PC-9 (cell line): ENCODE data around the gene SPR. TPM values are rescaled to one million over a fixed set of nuclear protein-coding genes. Genes with fewer than 3 reads are reported as not detected.

Source experiments
- BruUV-seq: library from RNA; stranded (reverse); fragments of 400-500 nt; replicated peaks from 2 replicates; lab custom pipeline; 2021; lab: Mats Ljungman, UMichigan
- CTCF ChIA-PET: fragments of 300-600 bp; sonication (Branson Sonifier 250); formaldehyde crosslinking; loops from one replicate; lab custom pipeline; 2022; ENCODE audit warnings: antibody characterized with exemption; lab: Charles Lee
- POLR2A ChIA-PET: fragments of 300-600 bp; sonication (Branson Sonifier 250); formaldehyde crosslinking; loops from one replicate; lab custom pipeline; 2022; ENCODE audit warnings: antibody characterized with exemption; ENCODE audit not compliant: unreplicated experiment; lab: Charles Lee
- DNase-seq, 2 experiments: peaks; one replicate each; pipeline versions ENCODE4 v3.0.0 to v3.0.0-alpha.2; 2015 to 2022; ENCODE audit warnings: mixed read lengths in 1 of 2
- H2AFZ ChIP-seq: fragments of 200-600 bp; sonication (generic); 2 replicates; pipeline ENCODE4 v1.8.1; 2017; ENCODE audit warnings: antibody characterized with exemption
- H3F3A ChIP-seq: fragments of 200-600 bp; sonication (generic); 2 replicates; pipeline ENCODE4 v1.8.1; 2017; ENCODE audit warnings: antibody characterized with exemption, mild to moderate bottlenecking, low read depth; ENCODE audit not compliant: insufficient read depth
- H3K27ac ChIP-seq: fragments of 200-600 bp; sonication (generic); 2 replicates; pipeline ENCODE4 v1.6.1; 2016; ENCODE audit warnings: mixed run types
- H3K27me3 ChIP-seq: fragments of 200-600 bp; sonication (generic); 2 replicates; pipeline ENCODE4 v1.6.1; 2016; ENCODE audit warnings: low read depth, mixed run types; ENCODE audit not compliant: insufficient read depth
- H3K36me3 ChIP-seq: fragments of 200-600 bp; sonication (generic); 2 replicates; pipeline ENCODE4 v1.6.1; 2016; ENCODE audit warnings: low read depth, mixed run types
- H3K4me1 ChIP-seq: fragments of 200-600 bp; sonication (generic); replicated peaks from 2 replicates; pipeline ENCODE4 v1.6.1; 2016; ENCODE audit warnings: mixed run types; ENCODE audit not compliant: insufficient read depth
- H3K4me2 ChIP-seq: fragments of 200-600 bp; sonication (generic); 2 replicates; pipeline ENCODE4 v1.6.1; 2017; ENCODE audit warnings: mixed run types
- H3K4me3 ChIP-seq: fragments of 200-600 bp; sonication (generic); 2 replicates; pipeline ENCODE4 v1.6.1; 2016; ENCODE audit warnings: mixed run types
- H3K79me2 ChIP-seq: fragments of 200-600 bp; sonication (generic); 2 replicates; pipeline ENCODE4 v1.6.1; 2017; ENCODE audit warnings: low read depth, mixed run types
- H3K9me2 ChIP-seq: fragments of 200-600 bp; sonication (generic); 2 replicates; pipeline ENCODE4 v1.8.1; 2017; ENCODE audit warnings: mild to moderate bottlenecking; ENCODE audit not compliant: insufficient read depth
- H3K9me3 ChIP-seq: fragments of 200-600 bp; sonication (generic); 2 replicates; pipeline ENCODE4 v1.8.1; 2016; ENCODE audit warnings: low read depth; ENCODE audit not compliant: insufficient read depth
- H4K20me1 ChIP-seq: fragments of 200-600 bp; sonication (generic); 2 replicates; pipeline ENCODE4 v1.8.1; 2017; ENCODE audit not compliant: insufficient read depth
- EZH2 ChIP-seq: fragments of 200-600 bp; sonication (generic); IDR thresholded peaks from 2 replicates; pipeline ENCODE4 v1.8.0; 2017; ENCODE audit warnings: antibody characterized with exemption, low read depth
- intact Hi-C: fragments of 100-400 bp; cut with micrococcal nuclease; formaldehyde crosslinking; loops from one replicate; pipeline ENCODE4 v1.10.0; 2022; ENCODE audit not compliant: unreplicated experiment
- total RNA-seq: library from RNA; stranded (reverse); gene quantifications from 2 replicates; pipeline ENCODE4 v1.2.3, GENCODE V29; 2021
- TF ChIP-seq, protein P1 (sequence below): fragments of 200-600 bp; sonication (generic); conservative IDR thresholded peaks from 2 replicates; pipeline ENCODE4 v1.6.1; 2017; ENCODE audit warnings: mixed run types, antibody characterized with exemption, mild to moderate bottlenecking, moderate library complexity

The SPR gene
- total RNA-seq, 1 experiment from 2014 or later = 33.6 TPM

DNA sequence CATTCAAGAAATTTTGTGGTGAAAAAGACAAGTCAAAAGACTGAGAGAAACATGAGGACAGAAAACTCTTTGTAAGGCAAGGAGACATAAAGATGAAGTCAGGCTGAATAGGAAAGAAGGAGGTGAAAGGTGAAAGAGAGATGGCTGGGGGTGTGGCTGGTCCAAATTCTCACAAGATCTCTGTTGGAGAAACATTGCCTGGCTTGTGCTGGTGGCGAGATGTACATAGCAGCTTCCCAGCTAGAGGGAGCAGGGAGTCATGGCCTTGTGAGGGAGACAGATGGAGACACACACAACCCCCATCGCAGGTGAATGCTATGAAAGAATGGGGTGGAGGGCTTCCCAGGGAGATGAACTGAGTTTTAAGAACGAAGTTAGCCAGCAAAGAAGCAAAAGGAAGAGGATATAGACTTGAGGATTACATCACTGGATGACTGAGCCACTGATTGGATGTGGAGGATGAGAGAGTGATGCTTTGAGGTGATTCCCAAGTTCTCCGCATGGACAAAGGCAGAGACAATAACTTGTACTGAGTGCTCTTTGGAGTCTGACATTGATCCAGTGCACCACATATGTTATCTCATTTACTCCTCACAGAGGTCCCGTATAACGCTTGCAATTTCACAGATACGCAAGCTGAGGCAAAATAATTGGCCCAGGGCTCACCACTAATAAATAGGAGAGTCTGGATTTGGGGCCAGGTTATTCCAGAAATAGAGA is 26.4 kb downstream of the SPR start:
- DNase-seq = no peak
- ChIA-PET POLR2A (no interaction called here), CTCF (no interaction called here)
- H3K27me3 ChIP-seq = peaks cover 67% of the 10 kb centered on the region
- no peak for TF ChIP-seq EZH2
- TF ChIP-seq, protein P1, sequence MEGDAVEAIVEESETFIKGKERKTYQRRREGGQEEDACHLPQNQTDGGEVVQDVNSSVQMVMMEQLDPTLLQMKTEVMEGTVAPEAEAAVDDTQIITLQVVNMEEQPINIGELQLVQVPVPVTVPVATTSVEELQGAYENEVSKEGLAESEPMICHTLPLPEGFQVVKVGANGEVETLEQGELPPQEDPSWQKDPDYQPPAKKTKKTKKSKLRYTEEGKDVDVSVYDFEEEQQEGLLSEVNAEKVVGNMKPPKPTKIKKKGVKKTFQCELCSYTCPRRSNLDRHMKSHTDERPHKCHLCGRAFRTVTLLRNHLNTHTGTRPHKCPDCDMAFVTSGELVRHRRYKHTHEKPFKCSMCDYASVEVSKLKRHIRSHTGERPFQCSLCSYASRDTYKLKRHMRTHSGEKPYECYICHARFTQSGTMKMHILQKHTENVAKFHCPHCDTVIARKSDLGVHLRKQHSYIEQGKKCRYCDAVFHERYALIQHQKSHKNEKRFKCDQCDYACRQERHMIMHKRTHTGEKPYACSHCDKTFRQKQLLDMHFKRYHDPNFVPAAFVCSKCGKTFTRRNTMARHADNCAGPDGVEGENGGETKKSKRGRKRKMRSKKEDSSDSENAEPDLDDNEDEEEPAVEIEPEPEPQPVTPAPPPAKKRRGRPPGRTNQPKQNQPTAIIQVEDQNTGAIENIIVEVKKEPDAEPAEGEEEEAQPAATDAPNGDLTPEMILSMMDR = no peak
- no peak overlapping the region for H3K4me2 ChIP-seq
- H3K36me3 ChIP-seq = no peaks in the 10 kb centered on the region
- H3K4me1 ChIP-seq = peaks cover 14% of the 10 kb centered on the region
- no TSS peak for BruUV-seq
- peaks cover 5% of the 10 kb centered on the region; the same call in 1 of the 2 replicates for H3F3A ChIP-seq
- no peak overlapping the region for H3K27ac ChIP-seq
- no peaks in the 10 kb centered on the region for H3K9me3 ChIP-seq
- no peaks in the 10 kb centered on the region for H3K79me2 ChIP-seq
- no peaks in the 10 kb centered on the region for H4K20me1 ChIP-seq
- no peak overlapping the region for H3K4me3 ChIP-seq
- no peak overlapping the region for H2AFZ ChIP-seq
- intact Hi-C loops = no loop called here
- 0 out of 2 replicates have a peak, but pooled peaks cover 6% of the 10 kb centered on the region for H3K9me2 ChIP-seq

DNA sequence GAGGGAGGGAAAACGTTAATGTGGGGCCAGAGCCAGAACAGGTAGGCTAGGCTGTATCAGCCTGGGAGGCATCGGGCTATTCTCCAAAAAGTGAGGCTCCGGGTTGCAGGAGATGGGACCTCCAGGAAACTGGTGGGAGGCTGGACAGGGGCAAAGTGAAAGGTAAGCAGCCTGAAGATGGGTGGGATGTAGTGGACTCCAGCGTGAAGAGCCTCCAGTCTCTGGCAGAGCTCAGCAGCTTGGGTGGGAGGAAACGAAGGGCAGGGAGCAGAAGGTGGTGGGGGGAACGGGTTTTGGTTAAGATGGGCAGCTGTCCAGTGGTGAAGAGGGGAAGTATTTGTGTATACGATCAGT is 27.0 kb downstream of the SPR start:
- peaks cover 72% of the 10 kb centered on the region for H3K27me3 ChIP-seq

DNA sequence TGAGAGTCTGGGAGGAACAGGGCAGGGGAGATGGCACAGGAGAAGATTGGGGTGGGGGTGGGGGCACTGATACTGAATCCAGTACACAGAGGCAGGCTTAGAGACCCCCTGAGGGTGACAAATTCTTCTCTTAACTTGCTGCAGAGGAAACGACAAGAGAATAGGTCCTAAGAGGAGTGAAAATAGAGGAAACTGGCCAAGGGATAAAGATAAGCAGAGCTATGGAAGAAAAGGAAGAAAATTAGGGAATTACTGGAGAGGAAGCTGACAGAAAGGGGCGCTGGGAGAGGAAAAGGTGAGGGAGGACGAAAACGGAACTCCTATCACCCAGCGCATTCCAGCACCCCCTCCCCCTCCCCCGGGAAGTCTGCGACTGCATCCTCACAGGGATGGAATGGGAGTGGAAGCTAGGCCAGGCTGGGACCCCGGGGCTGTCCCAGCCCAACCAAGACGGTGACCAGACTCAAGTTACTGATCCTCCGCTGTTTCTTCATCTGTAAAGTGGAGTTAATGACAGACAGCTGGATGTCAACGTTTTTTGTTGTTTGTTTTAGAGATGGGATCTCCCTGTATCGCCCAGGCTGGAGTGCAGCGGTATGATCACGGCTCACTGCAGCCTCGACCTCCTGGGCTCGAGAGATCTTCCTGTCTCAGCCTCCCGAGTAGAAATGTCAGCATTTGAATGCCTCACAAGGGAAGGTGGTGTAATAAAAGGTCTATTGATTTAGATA is 27.5 kb downstream of the SPR start:
- no peak overlapping the region for H2AFZ ChIP-seq
- H3K9me2 ChIP-seq = 0 out of 2 replicates have a peak, but pooled peaks cover 6% of the 10 kb centered on the region
- H4K20me1 ChIP-seq = no peaks in the 10 kb centered on the region
- no peak overlapping the region for H3K4me3 ChIP-seq
- H3K9me3 ChIP-seq = no peaks in the 10 kb centered on the region
- TF ChIP-seq, protein P1 = no peak
- TF ChIP-seq EZH2 = no peak
- intact Hi-C loops = no loop called here
- no peaks in the 10 kb centered on the region for H3K36me3 ChIP-seq
- H3K79me2 ChIP-seq = no peaks in the 10 kb centered on the region
- ChIA-PET CTCF (no interaction called here), POLR2A (interaction anchor here (0.7 kb wide), 1 partner anchor 203 kb away, joined by 3 read pairs; no protein-coding TSS in a partner anchor)
- no peak overlapping the region for H3K4me2 ChIP-seq
- no peak for DNase-seq
- BruUV-seq = no TSS peak
- H3F3A ChIP-seq = peaks cover 5% of the 10 kb centered on the region; the same call in 1 of the 2 replicates
- peaks cover 14% of the 10 kb centered on the region for H3K4me1 ChIP-seq
- H3K27ac ChIP-seq = no peak overlapping the region
- H3K27me3 ChIP-seq = peaks cover 74% of the 10 kb centered on the region

More for the DNA sequence above, 27.0 kb downstream of the SPR start:
- no peaks in the 10 kb centered on the region for H3K36me3 ChIP-seq
- DNase-seq = no peak
- no peak for TF ChIP-seq EZH2
- TF ChIP-seq, protein P1 = no peak
- H3K4me3 ChIP-seq = no peak overlapping the region
- H3K27ac ChIP-seq = no peak overlapping the region
- POLR2A ChIA-PET = no interaction called here
- H3K4me1 ChIP-seq = peaks cover 14% of the 10 kb centered on the region
- H3K79me2 ChIP-seq = no peaks in the 10 kb centered on the region
- no peak overlapping the region for H3K4me2 ChIP-seq
- H3F3A ChIP-seq = peaks cover 5% of the 10 kb centered on the region; the same call in 1 of the 2 replicates
- no peaks in the 10 kb centered on the region for H3K9me3 ChIP-seq
- intact Hi-C loops = no loop called here
- H3K9me2 ChIP-seq = 0 out of 2 replicates have a peak, but pooled peaks cover 6% of the 10 kb centered on the region
- CTCF ChIA-PET = no interaction called here
- BruUV-seq = no TSS peak
- no peak overlapping the region for H2AFZ ChIP-seq
- H4K20me1 ChIP-seq = no peaks in the 10 kb centered on the region
